GM12865 (cell line): ENCODE measurements around the gene ENDOG.
"Not testable (repeated sequence)": the region's sequence is repeated elsewhere in the genome, so short reads cannot be mapped to it uniquely, and the experiment has no call there.

ENCODE experiments used
- DNase-seq: peaks from one replicate; pipeline ENCODE4 v3.0.0; 2010; ENCODE audit warnings: low read depth
- H3K4me3 ChIP-seq: 2 replicates; pipeline ENCODE4 v1.5.1; 2011; ENCODE audit warnings: mild to moderate bottlenecking, low read depth, low read length, control low read depth
- CTCF ChIP-seq: IDR thresholded peaks from 2 replicates; pipeline ENCODE4 v1.5.1; 2011; ENCODE audit warnings: low read length, control low read depth, low read depth, inconsistent platforms; ENCODE audit not compliant: insufficient read depth; ENCODE audit errors: missing control alignments

The ENDOG gene

GRCh38 chr9:128841694-128842492, 23.6 kb downstream of the ENDOG start:
- DNase-seq: no peak
- H3K4me3 ChIP-seq: no peak overlapping the region
- no peak for TF ChIP-seq CTCF

- DNase-seq, H3K4me3 ChIP-seq: not testable (repeated sequence)
Observed at GRCh38 chr9:128843171-128843570, 24.9 kb downstream of the ENDOG start.

- DNase-seq: no peak
Observed at GRCh38 chr9:128845186-128845931, 27.1 kb downstream of the ENDOG start.

GRCh38 chr9:128846680-128847030, 28.4 kb downstream of the ENDOG start:
- DNase-seq: no peak
- H3K4me3 ChIP-seq: no peak overlapping the region
- no peak for TF ChIP-seq CTCF

More at GRCh38 chr9:128845186-128845931, 27.1 kb downstream of the ENDOG start:
- no peak for TF ChIP-seq CTCF
- no peak overlapping the region for H3K4me3 ChIP-seq

- no peak for TF ChIP-seq CTCF
- no peak for DNase-seq
- no peak overlapping the region for H3K4me3 ChIP-seq
Observed at GRCh38 chr9:128847803-128848202, 29.5 kb downstream of the ENDOG start.

GRCh38 chr9:128851024-128851423, 32.7 kb downstream of the ENDOG start:
- not testable (repeated sequence) for H3K4me3 ChIP-seq, DNase-seq

- H3K4me3 ChIP-seq: not testable (repeated sequence)
- DNase-seq: peak; percentile 40
Observed at GRCh38 chr9:128851779-128852600, 33.7 kb downstream of the ENDOG start.

- H3K4me3 ChIP-seq, DNase-seq: not testable (repeated sequence)
Observed at GRCh38 chr9:128852646-128853045, 34.3 kb downstream of the ENDOG start.

- not testable (repeated sequence) for DNase-seq, H3K4me3 ChIP-seq
Observed at GRCh38 chr9:128854454-128854853, 36.2 kb downstream of the ENDOG start.

GRCh38 chr9:128858476-128858875, 40.2 kb downstream of the ENDOG start:
- H3K4me3 ChIP-seq: not testable (repeated sequence)

More at GRCh38 chr9:128858476-128858875, 40.2 kb downstream of the ENDOG start:
- DNase-seq: not testable (repeated sequence)
